Stimulated activated CD4-positive, alpha-beta T cell treated with anti-CD3 and anti-CD28 coated beads, TNF-alpha, amount 100 ng/mL, for 48 hours (primary cell): Measurements from ENCODE around the gene TPSG1.
"Not testable (repeated sequence)": the region's sequence is repeated elsewhere in the genome, so short reads cannot be mapped to it uniquely, and the experiment has no call there.

Experiments
- DNase-seq, 3 donors: peaks; one replicate each; pipeline ENCODE4 v3.0.0-alpha.2; 2020; ENCODE audit warnings: low read depth in 3 of 3

Gene TPSG1

DNA sequence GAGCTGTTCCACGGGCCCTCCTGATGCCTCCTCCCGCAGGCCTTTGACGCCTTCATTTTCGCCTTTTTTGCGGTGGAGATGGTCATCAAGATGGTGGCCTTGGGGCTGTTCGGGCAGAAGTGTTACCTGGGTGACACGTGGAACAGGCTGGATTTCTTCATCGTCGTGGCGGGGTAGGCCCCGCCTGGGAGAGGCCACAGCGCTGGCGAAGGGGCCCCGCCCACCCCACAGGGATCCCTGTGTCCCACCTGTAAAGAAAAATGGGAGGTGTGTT lies 29.7 kb downstream of the TPSG1 start:
- DNase-seq = no peak

DNA sequence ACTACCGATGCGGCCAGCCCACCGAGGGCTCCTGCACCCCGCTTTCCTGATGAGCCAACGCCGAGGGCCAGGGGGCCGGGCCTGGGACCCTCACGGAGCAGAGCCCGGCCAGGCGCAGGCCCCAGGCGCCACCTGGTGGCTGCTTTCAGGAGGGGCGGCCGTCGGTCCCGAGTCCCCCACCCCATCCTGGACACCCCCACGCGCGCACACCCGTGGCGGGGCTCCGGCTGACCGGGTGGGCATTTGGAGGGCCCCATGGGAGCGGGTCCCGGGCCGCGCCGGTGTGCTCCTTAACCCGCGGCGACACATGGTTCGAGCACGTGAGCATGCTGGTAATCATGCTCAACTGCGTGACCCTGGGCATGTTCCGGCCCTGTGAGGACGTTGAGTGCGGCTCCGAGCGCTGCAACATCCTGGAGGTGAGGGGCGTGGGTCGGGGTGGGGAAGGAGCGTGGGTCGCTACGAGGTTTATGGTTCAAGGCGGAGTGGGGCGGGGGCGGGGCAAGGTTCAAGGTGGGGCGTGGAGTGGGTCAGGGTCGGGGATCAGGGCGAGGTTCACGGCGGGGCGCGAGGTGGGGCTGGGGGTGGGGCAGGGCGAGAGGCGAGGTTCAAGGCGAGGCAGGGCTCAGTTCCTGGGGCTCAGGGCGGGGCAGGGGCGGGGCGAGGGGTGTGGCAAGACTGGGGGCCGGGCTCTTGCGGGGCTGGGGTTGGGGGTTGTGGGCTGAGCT lies 30.2 kb downstream of the TPSG1 start:
- no peak for DNase-seq

DNA sequence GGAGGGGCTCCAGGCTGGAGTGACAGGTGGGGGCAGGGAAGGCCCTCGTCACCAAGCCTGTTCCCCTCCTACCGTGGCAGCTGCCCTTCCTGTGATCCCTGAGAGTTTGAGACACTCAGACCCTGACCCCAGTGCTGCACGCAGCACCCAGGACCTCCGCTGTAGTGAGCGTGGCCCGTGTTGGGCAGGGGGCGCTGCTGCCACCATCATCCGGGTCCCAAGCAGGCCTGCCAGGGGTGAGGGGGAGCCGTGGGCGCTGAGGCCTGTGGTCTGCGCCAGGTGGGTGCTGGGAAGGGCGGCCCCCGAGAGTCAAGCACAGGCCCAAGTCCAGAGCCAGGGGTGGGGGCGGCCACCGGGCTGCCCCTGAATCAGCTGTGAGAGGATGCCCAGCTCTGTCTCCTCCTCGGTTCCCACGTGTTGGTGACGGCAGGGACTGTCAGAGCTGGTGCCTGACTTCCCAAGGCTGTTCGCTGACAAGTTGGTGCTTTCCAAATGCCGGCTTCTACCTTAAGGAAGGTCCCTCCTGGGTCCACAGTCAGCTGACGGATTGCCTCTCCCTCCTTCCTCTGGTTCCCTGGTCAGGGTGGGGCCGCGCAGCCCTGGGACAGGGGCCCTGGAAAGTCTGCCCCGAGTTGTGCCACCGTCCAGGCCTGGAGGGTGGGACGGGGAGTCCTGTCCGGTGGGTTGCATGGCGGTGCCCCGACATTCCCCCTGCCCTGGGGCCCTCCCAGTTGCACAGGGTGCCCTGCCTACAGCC lies 31.1 kb downstream of the TPSG1 start:
- no peak for DNase-seq

DNA sequence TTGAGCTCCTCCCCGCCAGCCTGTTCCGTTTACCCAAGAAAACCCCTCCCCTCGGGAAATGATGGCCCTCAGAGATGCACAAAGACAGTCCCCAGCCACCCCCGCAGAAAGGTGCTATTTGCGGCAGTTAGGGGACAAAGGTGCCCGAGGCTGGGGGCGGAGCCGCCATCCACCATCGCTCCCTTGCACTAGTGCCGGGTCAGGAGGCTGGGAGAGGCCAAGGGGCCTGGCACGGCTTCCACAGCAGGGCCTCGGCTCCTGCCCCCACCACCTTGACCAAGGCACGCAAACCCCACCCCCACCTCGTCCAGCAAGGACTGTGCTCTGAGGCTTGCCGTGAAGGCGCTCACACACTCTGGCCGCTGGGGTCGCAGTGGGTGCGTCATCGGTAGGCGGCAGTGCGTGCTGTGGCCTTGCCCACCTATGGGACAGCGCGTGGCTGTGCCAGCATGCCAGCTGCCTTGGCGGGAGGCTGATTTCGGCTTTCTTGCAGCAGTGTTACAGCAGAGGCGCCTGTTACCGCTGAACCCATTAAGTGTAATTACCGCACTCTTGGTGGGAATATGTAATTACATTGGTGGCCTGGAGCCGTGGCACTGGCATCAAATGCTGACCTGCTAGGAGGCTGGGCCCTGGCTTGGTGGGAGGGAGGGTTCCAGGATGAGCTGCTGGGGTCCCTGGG lies 31.8 kb downstream of the TPSG1 start:
- no peak for DNase-seq

DNA sequence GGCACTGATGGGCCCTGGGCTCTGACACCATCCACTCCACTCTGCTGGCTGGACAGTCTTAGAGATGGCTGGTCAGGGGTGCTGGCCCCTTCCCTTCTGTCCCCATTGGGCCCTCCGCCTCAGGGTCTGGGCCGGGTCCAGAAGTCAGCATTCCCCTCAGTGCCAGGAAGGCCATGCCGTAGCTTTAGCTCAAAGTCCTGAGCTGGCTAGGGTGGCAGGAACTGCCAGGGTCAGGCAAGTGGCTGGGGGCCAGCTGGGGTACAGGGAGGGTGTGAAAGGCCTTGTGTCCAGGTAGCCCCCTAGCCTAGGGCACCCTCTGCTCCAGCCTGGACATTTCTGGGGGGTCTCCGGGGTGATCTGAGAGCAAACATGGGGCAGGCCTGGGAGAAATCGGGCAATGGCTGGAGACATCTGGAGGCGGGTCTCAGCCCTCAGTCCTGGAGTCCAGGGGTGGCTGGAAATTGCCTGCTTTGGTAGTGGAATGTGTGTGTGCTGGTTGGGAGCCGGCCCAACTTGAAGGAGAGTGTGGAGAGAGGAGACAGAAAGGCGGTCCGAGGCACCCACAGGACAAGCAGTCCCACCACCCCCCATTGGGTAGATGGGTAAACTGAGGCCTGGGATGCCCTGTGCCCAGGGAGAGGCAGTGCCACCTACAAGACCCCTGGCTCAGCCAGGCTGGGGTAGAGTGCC lies 32.5 kb downstream of the TPSG1 start:
- DNase-seq = no peak

DNA sequence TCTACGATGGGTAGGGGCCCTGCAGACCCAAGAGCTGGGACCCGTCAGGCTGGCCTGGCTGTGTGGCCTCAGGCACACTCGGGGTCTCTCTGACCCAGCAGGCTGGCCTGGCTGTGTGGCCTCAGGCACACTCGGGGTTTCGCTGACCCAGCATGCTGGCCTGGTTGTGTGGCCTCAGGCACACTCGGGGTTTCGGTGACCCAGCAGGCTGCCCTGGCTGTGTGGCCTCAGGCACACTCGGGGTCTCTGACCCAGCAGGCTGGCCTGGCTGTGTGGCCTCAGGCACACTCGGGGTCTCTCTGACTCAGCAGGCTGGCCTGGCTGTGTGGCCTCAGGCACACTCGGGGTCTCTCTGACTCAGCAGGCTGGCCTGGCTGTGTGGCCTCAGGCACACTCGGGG lies 34.3 kb downstream of the TPSG1 start:
- not testable (repeated sequence) for DNase-seq

DNA sequence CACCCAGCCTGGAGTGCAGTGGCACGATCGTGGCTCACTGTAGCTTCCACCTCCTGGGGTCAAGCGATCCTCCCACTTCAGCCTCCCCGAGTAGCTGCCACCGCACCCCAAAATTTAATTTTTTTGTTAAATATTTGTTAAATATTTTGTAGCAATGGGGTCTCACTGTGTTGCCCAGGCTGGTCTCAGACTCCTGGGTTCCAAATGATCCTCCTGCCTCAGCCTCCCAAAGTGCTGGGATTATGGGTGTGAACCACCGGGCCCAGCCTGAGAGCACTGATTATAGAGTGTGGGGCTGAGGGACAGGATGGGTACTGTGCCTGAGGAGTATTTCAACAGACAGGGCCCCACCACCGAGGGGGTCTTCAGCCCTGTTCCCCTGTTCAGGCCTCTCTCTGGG lies 35.6 kb downstream of the TPSG1 start:
- no peak for DNase-seq

DNA sequence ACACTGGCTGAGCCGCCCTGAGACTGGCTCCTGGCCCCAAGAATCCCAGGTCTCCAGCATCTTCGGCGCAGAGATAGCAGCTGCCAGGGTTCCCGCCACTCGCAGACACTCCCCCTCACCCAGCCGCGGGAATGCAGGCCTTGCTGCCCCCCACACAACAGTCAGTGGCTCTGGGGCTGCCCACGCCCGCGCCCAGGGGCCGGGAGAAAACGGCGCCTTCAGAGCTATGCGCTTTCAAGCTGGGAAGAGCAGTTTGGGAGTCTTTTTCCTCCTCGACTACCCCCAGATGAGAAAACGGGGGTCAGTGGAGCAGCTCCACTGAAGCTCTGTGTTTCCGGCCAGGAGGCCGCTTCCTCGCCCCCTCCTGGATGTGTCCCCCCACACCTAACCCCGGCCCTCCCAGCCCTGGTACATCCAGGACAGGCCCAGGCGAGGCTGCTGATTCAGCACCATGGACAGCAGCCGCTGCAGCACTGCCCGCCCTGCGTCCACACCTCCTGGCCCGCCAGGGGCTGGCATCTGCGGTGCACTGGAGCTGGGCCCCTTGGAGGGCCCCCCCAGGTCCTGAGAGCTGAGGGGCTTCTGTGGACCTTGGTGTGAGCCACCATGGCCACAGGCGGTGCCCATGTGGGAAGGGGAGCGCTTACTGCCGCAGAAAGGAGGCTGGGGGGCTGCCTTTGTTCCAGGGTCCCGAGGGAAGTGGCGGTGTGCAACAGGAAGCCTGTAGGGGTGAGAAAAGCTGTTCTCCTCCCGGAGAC lies 36.5 kb downstream of the TPSG1 start:
- DNase-seq = peak in 1 of 3 donors; percentile 32

DNA sequence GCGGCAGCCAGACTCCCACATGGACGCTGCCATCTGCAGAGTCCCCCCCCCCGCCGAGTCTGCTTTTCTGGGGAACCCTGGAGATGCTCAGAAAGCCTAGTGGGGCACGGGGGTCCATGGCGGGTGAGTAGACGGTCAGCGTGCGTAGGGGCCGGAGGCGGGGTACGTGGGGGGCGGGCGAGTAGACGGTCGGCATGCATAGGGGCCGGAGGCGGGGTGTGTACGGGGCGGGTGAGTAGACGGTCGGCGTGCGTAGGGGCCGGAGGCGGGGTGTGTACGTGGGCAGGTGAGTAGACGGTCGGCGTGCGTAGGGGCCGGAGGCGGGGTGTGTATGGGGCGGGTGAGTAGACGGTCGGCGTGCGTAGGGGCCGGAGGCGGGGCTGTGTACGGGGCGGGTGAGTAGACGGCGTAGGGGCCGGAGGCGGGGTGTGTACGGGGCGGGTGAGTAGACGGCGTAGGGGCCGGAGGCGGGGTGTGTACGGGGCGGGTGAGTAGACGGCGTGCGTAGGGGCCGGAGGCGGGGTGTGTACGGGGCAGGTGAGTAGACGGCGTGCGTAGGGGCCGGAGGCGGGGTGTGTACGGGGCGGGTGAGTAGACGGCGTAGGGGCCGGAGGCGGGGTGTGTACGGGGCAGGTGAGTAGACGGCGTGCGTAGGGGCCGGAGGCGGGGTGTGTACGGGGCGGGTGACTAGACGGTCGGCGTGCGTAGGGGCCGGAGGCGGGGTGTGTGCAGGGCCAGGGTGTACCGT lies 39.4 kb downstream of the TPSG1 start:
- DNase-seq = not testable (repeated sequence)

DNA sequence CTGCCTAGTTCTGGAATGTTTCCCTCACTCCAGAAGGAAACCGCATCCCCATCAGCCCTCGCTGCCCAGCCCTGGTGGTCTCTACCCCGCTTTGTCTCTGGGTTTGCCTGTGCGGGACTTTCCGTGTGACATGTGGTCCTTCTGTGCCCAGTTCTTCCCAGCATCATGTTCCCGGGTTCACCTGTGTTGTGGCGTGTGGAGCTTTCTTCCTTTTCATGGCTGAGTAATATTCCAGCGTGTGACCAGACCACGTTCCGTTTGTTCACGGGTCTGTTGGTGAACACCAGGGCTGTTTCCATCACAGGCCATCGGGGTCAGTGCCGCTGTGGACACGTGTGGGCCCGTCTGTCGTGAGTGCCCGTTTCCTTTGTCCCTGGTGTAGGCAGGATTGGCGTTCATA lies 40.1 kb downstream of the TPSG1 start:
- DNase-seq = no peak

DNA sequence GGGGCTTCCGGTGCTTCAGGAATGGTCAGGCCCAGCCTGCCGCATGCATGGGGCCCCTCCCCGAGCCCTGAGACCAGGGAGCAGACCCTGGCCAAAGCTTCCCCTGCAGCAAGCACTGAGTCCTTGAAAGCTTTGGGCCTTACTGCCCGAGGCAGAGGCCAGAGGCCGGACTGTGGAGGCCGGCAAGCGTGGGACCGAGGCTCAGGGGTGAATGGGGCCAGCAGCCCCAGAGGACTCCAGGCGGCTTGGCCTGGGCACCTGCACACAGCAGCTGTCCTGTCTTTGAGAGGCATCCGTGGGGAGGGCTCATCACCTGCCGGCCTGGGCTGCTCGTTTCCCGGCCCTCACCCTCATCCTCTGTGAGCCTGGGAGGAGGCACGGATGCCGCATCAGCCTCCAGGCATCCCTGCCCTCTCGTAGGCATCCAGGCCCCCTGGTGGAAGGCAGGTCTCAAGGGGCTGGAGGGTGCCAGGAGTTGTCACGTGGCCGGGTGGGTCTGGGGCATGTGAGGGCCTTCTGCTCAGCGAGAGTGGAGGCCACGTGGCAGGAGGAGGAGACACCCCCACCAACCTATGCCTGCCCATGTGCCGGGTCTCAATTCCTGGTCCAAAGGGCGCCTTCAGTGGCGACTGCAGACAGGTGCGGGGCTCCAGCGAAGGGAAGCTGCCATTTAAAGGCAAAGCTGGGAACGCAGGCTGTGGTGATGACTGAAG lies 40.8 kb downstream of the TPSG1 start:
- no peak for DNase-seq

DNA sequence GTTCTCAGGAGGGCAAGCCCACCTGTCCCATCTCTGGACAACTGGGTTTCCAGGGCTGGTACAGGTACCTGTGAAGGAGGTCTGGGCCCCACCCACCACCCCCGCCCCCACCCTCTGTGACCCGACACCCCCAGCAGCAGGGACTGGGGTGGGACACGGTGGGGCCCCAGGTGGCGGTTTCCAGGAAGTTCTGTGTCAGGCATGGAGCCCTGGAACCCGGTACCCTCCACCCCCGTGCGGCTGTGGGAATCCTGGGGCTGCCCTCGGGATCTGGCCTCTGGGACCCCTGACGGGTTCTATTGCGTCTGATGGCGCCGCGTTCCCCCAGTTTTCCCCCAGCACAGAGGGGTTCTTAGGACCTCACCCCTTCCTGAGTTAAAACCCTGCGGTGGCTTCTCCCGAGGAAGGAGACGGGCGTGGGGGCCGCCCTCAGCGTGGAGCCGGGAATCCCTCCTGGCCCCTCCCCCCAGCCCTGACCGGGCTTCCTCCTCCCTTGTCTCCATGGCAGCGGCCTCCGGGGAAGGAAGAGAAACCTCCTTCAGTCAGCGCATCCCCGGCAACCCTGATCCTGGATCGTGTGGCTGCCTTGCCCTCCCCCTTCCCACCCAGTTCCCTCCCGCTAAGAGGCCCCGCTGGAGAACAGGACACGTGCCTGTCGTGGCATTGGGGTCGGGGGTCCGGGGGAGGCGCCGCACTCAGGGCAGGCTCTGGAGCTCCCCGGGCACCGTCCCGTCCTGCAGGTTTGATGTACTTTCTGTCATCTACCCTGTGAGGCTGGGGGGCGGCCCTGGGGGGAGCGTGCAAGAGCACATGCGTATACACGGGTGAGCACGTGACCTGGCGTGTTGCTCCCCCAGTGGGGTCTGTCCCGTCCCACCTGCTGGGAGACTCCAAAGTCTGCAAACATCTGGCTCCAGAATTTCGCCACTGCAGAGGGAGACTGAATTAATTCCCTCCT lies 41.8 kb downstream of the TPSG1 start:
- no peak for DNase-seq

DNA sequence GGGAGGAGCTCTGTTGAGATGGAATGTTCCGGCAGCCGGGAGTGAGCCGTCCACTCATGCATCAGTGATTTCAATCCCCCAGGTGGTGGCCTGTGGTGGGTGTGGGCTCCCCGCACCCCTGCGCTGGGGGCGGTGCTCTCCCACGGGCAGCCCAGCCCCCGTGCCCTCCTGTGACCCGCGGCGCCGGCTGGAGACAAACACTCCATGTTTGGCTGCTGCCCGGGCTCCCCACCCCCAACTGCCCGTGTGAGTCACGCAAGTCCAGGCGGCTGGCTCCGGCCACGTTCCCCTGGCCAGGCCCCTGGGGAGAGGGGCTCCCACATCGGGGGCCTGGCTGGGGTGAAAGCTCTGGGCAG lies 42.8 kb downstream of the TPSG1 start:
- no peak for DNase-seq

DNA sequence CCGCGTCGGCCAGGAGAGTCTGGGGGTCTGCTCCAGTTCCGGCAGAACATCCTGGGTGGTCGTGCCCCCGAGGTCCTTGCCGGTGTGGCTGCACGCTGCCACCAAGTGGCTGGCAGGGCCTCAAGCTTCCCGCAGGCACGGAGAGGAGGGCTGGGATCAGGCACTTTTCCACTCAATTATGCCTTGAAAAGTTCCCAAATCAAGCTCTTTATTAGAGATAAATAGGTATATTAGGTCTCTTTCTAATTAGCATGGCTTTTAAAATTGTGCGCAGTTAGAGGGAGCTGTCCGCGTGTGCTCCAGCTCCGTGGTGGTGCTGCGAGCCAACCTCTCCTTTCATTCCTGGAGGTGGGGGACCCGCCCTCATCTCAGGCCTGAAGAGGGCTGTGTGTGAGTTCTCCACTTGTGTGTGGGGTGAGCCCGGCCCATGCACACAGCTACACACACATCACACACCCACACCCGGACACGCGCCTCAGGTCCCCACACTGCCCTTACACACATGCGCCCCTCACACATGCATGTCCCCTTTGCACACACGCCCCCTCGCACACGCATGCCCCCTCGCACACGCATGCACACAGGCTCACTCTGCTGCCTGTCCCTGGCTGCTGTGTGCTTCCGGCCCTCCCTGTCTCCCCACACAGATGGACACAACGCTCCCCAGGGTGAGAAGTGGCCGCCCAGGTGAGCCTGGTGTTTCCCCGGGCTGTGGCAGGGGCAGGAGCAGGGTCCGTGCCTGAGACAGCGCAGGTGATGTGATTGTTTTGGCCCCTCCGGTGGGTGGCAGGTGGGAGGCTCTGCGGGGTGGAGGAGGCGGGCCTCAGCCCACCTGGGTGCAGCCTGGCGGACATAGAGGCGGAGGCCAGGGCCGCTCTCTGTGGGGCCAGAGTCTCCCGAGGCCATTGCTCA lies 43.4 kb downstream of the TPSG1 start:
- no peak for DNase-seq

DNA sequence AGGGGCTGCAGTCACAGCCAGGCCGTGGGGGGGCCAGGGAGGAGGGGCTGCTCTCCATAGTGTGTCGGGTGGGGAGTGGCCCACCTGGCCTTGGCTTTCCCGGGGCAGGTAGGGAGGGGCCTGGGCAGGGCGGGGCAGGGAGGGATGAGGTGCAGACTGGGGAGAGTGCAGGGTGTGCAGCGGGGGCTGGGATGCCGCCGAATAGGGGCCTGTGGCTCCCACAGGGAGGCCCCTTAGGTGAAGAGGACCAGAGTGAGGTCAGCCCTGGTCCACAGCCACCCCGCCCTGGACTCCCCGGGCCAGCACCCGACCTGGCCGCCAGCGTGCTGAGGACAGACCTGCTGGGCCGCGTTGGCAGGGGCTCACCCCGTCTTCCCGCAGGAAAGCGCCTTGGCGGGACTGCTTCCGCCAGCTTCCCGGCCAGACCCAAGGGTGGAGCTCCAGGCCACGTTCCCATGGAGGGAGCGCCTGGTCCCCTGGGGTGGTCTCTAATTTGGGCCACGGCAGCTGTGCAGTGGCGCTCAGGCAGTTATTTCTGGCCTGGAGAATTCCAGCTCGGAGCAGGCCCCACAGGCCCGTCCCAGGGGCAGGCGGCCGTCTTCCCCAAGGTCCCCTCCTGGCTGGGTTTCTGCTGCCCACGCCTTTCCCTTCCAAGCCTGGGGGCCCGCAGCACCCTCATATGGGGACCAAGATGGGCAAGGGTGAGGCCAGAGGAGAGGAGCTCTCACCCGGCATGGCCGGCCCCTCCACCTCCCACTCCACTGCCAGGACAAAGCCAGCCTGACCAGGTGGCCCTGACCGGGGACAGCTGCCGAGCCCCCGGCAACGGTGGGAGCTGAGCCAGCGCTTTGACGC lies 44.3 kb downstream of the TPSG1 start:
- DNase-seq = no peak

DNA sequence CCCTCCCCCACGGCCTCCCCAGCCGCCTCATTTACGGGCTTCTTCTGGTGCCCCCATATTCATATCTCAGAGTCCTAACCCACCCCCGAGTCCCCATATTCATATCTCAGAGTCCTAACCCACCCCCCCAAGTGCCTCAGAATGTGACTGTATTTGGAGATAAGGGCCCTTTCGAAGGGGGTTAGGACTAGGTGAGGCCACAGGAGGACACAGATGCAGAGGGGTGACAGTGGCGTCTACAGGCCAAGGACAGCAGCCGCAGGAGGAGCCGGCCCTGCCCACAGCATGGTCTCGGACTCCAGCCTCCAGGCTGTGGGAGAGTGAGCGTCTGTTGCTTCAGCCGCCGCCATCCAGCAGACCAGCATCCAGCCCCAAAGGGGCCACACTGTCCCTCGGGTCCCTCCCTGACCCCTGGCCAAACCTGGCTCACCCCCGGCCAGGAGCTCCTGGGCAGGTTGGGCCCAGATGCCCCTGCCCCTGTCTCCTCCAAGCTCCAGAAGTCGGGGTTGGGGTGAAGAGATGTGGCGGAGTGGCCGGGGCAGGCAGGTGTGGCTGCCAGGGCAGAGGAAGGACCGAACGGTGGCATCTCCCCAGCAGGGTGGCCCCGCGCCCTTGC lies 46.7 kb downstream of the TPSG1 start:
- no peak for DNase-seq

DNA sequence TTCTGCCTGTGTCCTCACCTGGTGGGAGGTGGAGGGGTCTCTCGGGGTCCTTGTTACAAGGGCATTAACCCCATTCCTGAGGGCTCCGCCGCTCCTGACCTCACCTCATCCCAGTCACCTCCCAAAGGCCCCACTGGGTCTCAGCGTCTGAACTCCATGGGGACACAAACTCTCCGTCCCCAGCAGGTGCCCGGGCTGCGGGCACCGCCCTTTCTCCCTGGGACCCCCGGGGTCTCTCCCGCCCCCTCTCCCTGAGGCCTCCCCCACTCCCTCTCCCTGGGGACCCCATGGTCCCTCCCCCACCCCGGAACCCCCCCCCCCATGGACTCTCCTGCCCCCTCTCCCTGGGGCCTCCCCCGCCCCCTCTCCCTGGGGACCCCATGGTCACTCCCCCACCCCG lies 47.3 kb downstream of the TPSG1 start:
- DNase-seq = no peak
